IPS-NIHi7 (cell line): Measurements from ENCODE around the gene MOBP.
A peak's percentile ranks its signal among the peaks of the same experiment; 100 is the strongest.
"Not testable (repeated sequence)": the region's sequence is repeated elsewhere in the genome, so short reads cannot be mapped to it uniquely, and the experiment has no call there.

Source experiments
- DNase-seq: peaks from one replicate; pipeline ENCODE4 v3.0.0; 2012; ENCODE audit warnings: mixed read lengths; ENCODE audit errors: extremely low spot score

Gene MOBP

GRCh38 chr3:39449796-39450195 lies 17.7 kb upstream of the MOBP start:
- DNase-seq = no peak

- no peak for DNase-seq
Measured at GRCh38 chr3:39453134-39453533, 14.3 kb upstream of the MOBP start.

- not testable (repeated sequence) for DNase-seq
Measured at GRCh38 chr3:39453872-39454271, 13.6 kb upstream of the MOBP start.

GRCh38 chr3:39454591-39455217 lies 12.8 kb upstream of the MOBP start:
- DNase-seq = no peak

- DNase-seq = no peak
Measured at GRCh38 chr3:39456159-39456558, 11.3 kb upstream of the MOBP start.

GRCh38 chr3:39457361-39457760 lies 10.1 kb upstream of the MOBP start:
- no peak for DNase-seq

GRCh38 chr3:39458579-39458978 lies 8.9 kb upstream of the MOBP start:
- DNase-seq = not testable (repeated sequence)

GRCh38 chr3:39460677-39461076 lies 6.8 kb upstream of the MOBP start:
- DNase-seq = no peak

- no peak for DNase-seq
Measured at GRCh38 chr3:39463269-39463668, 4.2 kb upstream of the MOBP start.

- no peak for DNase-seq
Measured at GRCh38 chr3:39466988-39467387, 492 bp upstream of the MOBP start.

GRCh38 chr3:39468108-39468436 lies 592 bp downstream of the MOBP start:
- no peak for DNase-seq

GRCh38 chr3:39469258-39469657 lies 1.8 kb downstream of the MOBP start:
- DNase-seq = no peak

GRCh38 chr3:39469945-39470344 lies 2.5 kb downstream of the MOBP start:
- DNase-seq = no peak

GRCh38 chr3:39471652-39472051 lies 4.2 kb downstream of the MOBP start:
- no peak for DNase-seq

GRCh38 chr3:39473452-39474125 lies 6.1 kb downstream of the MOBP start:
- DNase-seq = peak; percentile 16

- no peak for DNase-seq
Measured at GRCh38 chr3:39474126-39474515, 6.6 kb downstream of the MOBP start.

GRCh38 chr3:39476783-39477182 lies 9.3 kb downstream of the MOBP start:
- DNase-seq = no peak

GRCh38 chr3:39478226-39478625 lies 10.7 kb downstream of the MOBP start:
- no peak for DNase-seq

GRCh38 chr3:39479701-39480414 lies 12.4 kb downstream of the MOBP start:
- no peak for DNase-seq

GRCh38 chr3:39485547-39485946 lies 18.1 kb downstream of the MOBP start:
- no peak for DNase-seq

- no peak for DNase-seq
Measured at GRCh38 chr3:39491014-39491413, 23.5 kb downstream of the MOBP start.

GRCh38 chr3:39491733-39492350 lies 24.4 kb downstream of the MOBP start:
- no peak for DNase-seq

- DNase-seq = no peak
Measured at GRCh38 chr3:39494781-39495180, 27.3 kb downstream of the MOBP start.
